GM12878 (cell line): ENCODE measurements around the gene FOLR3.
"Not testable (repeated sequence)": the region's sequence is repeated elsewhere in the genome, so short reads cannot be mapped to it uniquely, and the experiment has no call there.

Experiments
- CHD2 ChIP-seq: IDR thresholded peaks from 2 replicates; pipeline ENCODE4 v1.6.1; 2011; ENCODE audit warnings: low read depth, low read length, improper control_type of control experiment, borderline replicate concordance
- CHD4 ChIP-seq: fragments of 200-600 bp; sonication (generic); IDR thresholded peaks from 2 replicates; pipeline ENCODE4 v1.6.1; 2016; ENCODE audit warnings: mild to moderate bottlenecking
- MTA2 ChIP-seq: fragments of 450-650 bp; IDR thresholded peaks from 2 replicates; pipeline ENCODE4 v1.6.1; 2016; ENCODE audit warnings: low read depth, mild to moderate bottlenecking, moderate library complexity
- PML ChIP-seq: IDR thresholded peaks from 2 replicates; pipeline ENCODE4 v1.6.1; 2012; ENCODE audit warnings: low read length, inconsistent platforms
- RAD21 ChIP-seq: IDR thresholded peaks from 2 replicates; pipeline ENCODE4 v1.6.1; 2011; ENCODE audit warnings: mild to moderate bottlenecking, low read depth, low read length, moderate library complexity; ENCODE audit not compliant: insufficient read depth
- RCOR1 ChIP-seq: conservative IDR thresholded peaks from 2 replicates; pipeline ENCODE4 v1.6.1; 2012; ENCODE audit warnings: low read depth, low read length, improper control_type of control experiment
- TF ChIP-seq, protein P1 (sequence below): IDR thresholded peaks from 2 replicates; pipeline ENCODE4 v1.6.1; 2012; ENCODE audit warnings: mild to moderate bottlenecking, low read depth, low read length
- TF ChIP-seq, protein P2 (sequence below): fragments of 450-650 bp; IDR thresholded peaks from 2 replicates; pipeline ENCODE4 v1.6.1; 2017; ENCODE audit warnings: mild to moderate bottlenecking, moderate library complexity
- TF ChIP-seq, protein P3 (sequence below), 3 experiments: IDR thresholded peaks in 2 of 3; conservative IDR thresholded peaks in 1 of 3; 2 replicates each; pipeline ENCODE4 v1.5.1; 2011; ENCODE audit warnings: low read depth in 3 of 3, low read length in 3 of 3, mild to moderate bottlenecking in 3 of 3, control low read depth in 2 of 3, moderate library complexity in 2 of 3, inconsistent platforms in 1 of 3, mixed read lengths in 1 of 3; ENCODE audit not compliant: control insufficient read depth in 2 of 3, insufficient read depth in 1 of 3; ENCODE audit errors: extremely low read depth in 1 of 3

DNA sequence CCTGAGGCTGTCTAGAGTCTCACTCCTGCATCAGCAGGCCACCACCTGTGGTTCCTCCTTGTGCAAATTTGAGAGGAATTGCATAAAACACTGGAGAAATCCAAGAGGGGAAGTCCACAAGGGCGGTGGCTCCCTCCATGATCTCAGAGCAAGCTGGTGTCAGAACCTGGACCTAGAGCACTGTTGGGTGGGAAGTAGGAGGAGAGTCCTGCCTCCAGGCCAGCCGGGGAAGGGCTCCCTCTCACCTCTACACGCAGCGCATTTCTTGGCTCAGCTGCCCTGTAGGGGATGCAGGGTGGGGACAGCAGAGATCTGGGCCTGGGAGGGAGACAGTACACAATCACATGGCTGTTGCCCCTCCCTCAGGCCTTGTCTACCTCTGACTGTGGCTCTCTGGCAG, 36.5 kb downstream of the FOLR3 start:
- TF ChIP-seq, protein P1, sequence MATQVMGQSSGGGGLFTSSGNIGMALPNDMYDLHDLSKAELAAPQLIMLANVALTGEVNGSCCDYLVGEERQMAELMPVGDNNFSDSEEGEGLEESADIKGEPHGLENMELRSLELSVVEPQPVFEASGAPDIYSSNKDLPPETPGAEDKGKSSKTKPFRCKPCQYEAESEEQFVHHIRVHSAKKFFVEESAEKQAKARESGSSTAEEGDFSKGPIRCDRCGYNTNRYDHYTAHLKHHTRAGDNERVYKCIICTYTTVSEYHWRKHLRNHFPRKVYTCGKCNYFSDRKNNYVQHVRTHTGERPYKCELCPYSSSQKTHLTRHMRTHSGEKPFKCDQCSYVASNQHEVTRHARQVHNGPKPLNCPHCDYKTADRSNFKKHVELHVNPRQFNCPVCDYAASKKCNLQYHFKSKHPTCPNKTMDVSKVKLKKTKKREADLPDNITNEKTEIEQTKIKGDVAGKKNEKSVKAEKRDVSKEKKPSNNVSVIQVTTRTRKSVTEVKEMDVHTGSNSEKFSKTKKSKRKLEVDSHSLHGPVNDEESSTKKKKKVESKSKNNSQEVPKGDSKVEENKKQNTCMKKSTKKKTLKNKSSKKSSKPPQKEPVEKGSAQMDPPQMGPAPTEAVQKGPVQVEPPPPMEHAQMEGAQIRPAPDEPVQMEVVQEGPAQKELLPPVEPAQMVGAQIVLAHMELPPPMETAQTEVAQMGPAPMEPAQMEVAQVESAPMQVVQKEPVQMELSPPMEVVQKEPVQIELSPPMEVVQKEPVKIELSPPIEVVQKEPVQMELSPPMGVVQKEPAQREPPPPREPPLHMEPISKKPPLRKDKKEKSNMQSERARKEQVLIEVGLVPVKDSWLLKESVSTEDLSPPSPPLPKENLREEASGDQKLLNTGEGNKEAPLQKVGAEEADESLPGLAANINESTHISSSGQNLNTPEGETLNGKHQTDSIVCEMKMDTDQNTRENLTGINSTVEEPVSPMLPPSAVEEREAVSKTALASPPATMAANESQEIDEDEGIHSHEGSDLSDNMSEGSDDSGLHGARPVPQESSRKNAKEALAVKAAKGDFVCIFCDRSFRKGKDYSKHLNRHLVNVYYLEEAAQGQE: not testable (repeated sequence)
- not testable (repeated sequence) for TF ChIP-seq CHD2, RCOR1, RAD21, PML, MTA2, CHD4
- TF ChIP-seq, protein P2, sequence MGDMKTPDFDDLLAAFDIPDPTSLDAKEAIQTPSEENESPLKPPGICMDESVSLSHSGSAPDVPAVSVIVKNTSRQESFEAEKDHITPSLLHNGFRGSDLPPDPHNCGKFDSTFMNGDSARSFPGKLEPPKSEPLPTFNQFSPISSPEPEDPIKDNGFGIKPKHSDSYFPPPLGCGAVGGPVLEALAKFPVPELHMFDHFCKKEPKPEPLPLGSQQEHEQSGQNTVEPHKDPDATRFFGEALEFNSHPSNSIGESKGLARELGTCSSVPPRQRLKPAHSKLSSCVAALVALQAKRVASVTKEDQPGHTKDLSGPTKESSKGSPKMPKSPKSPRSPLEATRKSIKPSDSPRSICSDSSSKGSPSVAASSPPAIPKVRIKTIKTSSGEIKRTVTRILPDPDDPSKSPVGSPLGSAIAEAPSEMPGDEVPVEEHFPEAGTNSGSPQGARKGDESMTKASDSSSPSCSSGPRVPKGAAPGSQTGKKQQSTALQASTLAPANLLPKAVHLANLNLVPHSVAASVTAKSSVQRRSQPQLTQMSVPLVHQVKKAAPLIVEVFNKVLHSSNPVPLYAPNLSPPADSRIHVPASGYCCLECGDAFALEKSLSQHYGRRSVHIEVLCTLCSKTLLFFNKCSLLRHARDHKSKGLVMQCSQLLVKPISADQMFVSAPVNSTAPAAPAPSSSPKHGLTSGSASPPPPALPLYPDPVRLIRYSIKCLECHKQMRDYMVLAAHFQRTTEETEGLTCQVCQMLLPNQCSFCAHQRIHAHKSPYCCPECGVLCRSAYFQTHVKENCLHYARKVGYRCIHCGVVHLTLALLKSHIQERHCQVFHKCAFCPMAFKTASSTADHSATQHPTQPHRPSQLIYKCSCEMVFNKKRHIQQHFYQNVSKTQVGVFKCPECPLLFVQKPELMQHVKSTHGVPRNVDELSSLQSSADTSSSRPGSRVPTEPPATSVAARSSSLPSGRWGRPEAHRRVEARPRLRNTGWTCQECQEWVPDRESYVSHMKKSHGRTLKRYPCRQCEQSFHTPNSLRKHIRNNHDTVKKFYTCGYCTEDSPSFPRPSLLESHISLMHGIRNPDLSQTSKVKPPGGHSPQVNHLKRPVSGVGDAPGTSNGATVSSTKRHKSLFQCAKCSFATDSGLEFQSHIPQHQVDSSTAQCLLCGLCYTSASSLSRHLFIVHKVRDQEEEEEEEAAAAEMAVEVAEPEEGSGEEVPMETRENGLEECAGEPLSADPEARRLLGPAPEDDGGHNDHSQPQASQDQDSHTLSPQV: not testable (repeated sequence)
- TF ChIP-seq, protein P3, sequence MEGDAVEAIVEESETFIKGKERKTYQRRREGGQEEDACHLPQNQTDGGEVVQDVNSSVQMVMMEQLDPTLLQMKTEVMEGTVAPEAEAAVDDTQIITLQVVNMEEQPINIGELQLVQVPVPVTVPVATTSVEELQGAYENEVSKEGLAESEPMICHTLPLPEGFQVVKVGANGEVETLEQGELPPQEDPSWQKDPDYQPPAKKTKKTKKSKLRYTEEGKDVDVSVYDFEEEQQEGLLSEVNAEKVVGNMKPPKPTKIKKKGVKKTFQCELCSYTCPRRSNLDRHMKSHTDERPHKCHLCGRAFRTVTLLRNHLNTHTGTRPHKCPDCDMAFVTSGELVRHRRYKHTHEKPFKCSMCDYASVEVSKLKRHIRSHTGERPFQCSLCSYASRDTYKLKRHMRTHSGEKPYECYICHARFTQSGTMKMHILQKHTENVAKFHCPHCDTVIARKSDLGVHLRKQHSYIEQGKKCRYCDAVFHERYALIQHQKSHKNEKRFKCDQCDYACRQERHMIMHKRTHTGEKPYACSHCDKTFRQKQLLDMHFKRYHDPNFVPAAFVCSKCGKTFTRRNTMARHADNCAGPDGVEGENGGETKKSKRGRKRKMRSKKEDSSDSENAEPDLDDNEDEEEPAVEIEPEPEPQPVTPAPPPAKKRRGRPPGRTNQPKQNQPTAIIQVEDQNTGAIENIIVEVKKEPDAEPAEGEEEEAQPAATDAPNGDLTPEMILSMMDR (IDR thresholded peaks at IDR 0.05 in 2 of 3, conservative IDR thresholded peaks at IDR 0.05 in 1 of 3; ENCODE audit: control insufficient read depth in 2 of 3, extremely low read depth in 1 of 3, insufficient read depth in 1 of 3, low read depth in 3 of 3, low read length in 3 of 3): not testable (repeated sequence)
